Vagina (tissue), 2 donors: ENCODE results near the gene VEGFD. TPM values are rescaled to one million over a fixed set of nuclear protein-coding genes. Genes with fewer than 3 reads are reported as not detected.
A peak's percentile ranks its signal among the peaks of the same experiment; 100 is the strongest.

ENCODE experiments used
- DNase-seq, 2 donors: peaks; one replicate each; pipeline ENCODE4 v3.0.0-alpha.2; 2017; ENCODE audit errors: extremely low spot score in 2 of 2
- H3K27ac ChIP-seq: fragments of 200-600 bp; sonication (generic); one replicate; pipeline ENCODE4 v1.5.1; 2019
- H3K27me3 ChIP-seq: fragments of 200-600 bp; sonication (generic); one replicate; pipeline ENCODE4 v1.5.1; 2019
- H3K36me3 ChIP-seq, 2 donors: fragments of 200-600 bp; sonication (generic); one replicate each; pipeline ENCODE4 v1.5.1; 2017 to 2019
- H3K4me1 ChIP-seq: fragments of 200-600 bp; sonication (generic); one replicate; pipeline ENCODE4 v1.5.1; 2019
- H3K4me3 ChIP-seq, 2 donors: fragments of 200-600 bp; sonication (generic); 1 replicate in 1 of 2; 2 replicates in 1 of 2; pipeline ENCODE4 v1.5.1; 2016 to 2019
- H3K9me3 ChIP-seq: fragments of 200-600 bp; sonication (generic); one replicate; pipeline ENCODE4 v1.5.1; 2019
- CTCF ChIP-seq, 3 experiments: fragments of 450-650 bp in 2 of 3; fragments of 200-600 bp in 1 of 3; sonication (generic) in 1 of 3; IDR thresholded peaks; one replicate each; pipeline ENCODE4 v1.5.1; 2017 to 2019; ENCODE audit warnings: antibody characterized with exemption in 3 of 3, mild to moderate bottlenecking in 2 of 3, moderate library complexity in 2 of 3
- POLR2A ChIP-seq, 2 donors: fragments of 450-650 bp; IDR thresholded peaks; one replicate each; pipeline ENCODE4 v1.6.1; 2017; ENCODE audit warnings: antibody characterized with exemption in 2 of 2, mild to moderate bottlenecking in 2 of 2, moderate library complexity in 2 of 2
- POLR2AphosphoS5 ChIP-seq, 2 donors: sonication (generic); formaldehyde crosslinking; IDR thresholded peaks; one replicate each; pipeline ENCODE4 v1.9.0; 2017; ENCODE audit warnings: antibody characterized with exemption in 2 of 2, mild to moderate bottlenecking in 2 of 2, low read depth in 1 of 2; ENCODE audit not compliant: insufficient read depth in 1 of 2
- intact Hi-C: fragments of 100-400 bp; cut with DNase I; formaldehyde crosslinking; loops from one replicate; pipeline ENCODE4 v1.15.1; 2023
- total RNA-seq: library from RNA; depleted of rRNA; stranded (reverse); fragments of >200 nt; gene quantifications from one replicate; pipeline ENCODE4 v1.2.3, GENCODE V29; 2016

The VEGFD gene
- total RNA-seq, 1 donor from 2014 or later = 5.4 TPM

GRCh38 chrX:15349046-15349445 lies 35.2 kb downstream of the VEGFD start:
- Histone ChIP-seq H3K4me3 (no peak overlapping the region), H3K27me3 (no peaks in the 10 kb centered on the region), H3K36me3 (no peaks in the 10 kb centered on the region), H3K9me3 (no peaks in the 10 kb centered on the region), H3K4me1 (no peaks in the 10 kb centered on the region), H3K27ac (no peak overlapping the region)
- DNase-seq = no peak
- TF ChIP-seq CTCF (IDR thresholded peaks at IDR 0.05) (peak; percentile 9 to 51 (median 50)), POLR2A (IDR thresholded peaks at IDR 0.05) (no peak)
- intact Hi-C loops = no loop called here

- H3K9me3 ChIP-seq = no peaks in the 10 kb centered on the region
- no peak for TF ChIP-seq CTCF (IDR thresholded peaks at IDR 0.05)
- TF ChIP-seq POLR2A (IDR thresholded peaks at IDR 0.05) = no peak
- no peak for TF ChIP-seq POLR2AphosphoS5 (IDR thresholded peaks at IDR 0.05; ENCODE audit: insufficient read depth in 1 of 2, low read depth in 1 of 2)
- no peak overlapping the region for H3K27ac ChIP-seq
- no peaks in the 10 kb centered on the region for H3K27me3 ChIP-seq
- H3K4me3 ChIP-seq = no peak overlapping the region
- DNase-seq = no peak
- intact Hi-C loops = no loop called here
- H3K4me1 ChIP-seq = no peaks in the 10 kb centered on the region
- H3K36me3 ChIP-seq = no peaks in the 10 kb centered on the region
Observed at GRCh38 chrX:15345976-15346375, 38.2 kb downstream of the VEGFD start.

- no peaks in the 10 kb centered on the region for H3K27me3 ChIP-seq
- intact Hi-C loops = no loop called here
- H3K9me3 ChIP-seq = no peaks in the 10 kb centered on the region
- H3K4me3 ChIP-seq = no peak overlapping the region
- TF ChIP-seq CTCF (IDR thresholded peaks at IDR 0.05) (no peak), POLR2A (IDR thresholded peaks at IDR 0.05) (no peak), POLR2AphosphoS5 (IDR thresholded peaks at IDR 0.05; ENCODE audit: insufficient read depth in 1 of 2, low read depth in 1 of 2) (no peak)
- no peaks in the 10 kb centered on the region for H3K36me3 ChIP-seq
- H3K27ac ChIP-seq = no peak overlapping the region
- no peaks in the 10 kb centered on the region for H3K4me1 ChIP-seq
- DNase-seq = no peak
Observed at GRCh38 chrX:15344106-15344505, 40.1 kb downstream of the VEGFD start.

GRCh38 chrX:15343075-15343476 lies 41.1 kb downstream of the VEGFD start:
- Histone ChIP-seq H3K4me3 (no peak overlapping the region), H3K4me1 (no peaks in the 10 kb centered on the region), H3K9me3 (no peaks in the 10 kb centered on the region), H3K36me3 (no peaks in the 10 kb centered on the region), H3K27me3 (no peaks in the 10 kb centered on the region), H3K27ac (no peak overlapping the region)
- intact Hi-C loops = no loop called here
- no peak for DNase-seq
- TF ChIP-seq CTCF (IDR thresholded peaks at IDR 0.05) = no peak
- peak in 1 of 2 donors; percentile 32 for TF ChIP-seq POLR2AphosphoS5 (IDR thresholded peaks at IDR 0.05; ENCODE audit: insufficient read depth in 1 of 2, low read depth in 1 of 2)

- Histone ChIP-seq H3K9me3 (no peaks in the 10 kb centered on the region), H3K27me3 (no peaks in the 10 kb centered on the region), H3K36me3 (no peaks in the 10 kb centered on the region), H3K4me1 (no peaks in the 10 kb centered on the region), H3K4me3 (no peak overlapping the region), H3K27ac (no peak overlapping the region)
- intact Hi-C loops = no loop called here
- TF ChIP-seq CTCF (IDR thresholded peaks at IDR 0.05) (no peak), POLR2AphosphoS5 (IDR thresholded peaks at IDR 0.05; ENCODE audit: insufficient read depth in 1 of 2, low read depth in 1 of 2) (no peak), POLR2A (IDR thresholded peaks at IDR 0.05) (no peak)
- no peak for DNase-seq
Observed at GRCh38 chrX:15340867-15341266, 43.3 kb downstream of the VEGFD start.
